NCI-H2081 (cell line): ENCODE results near the gene ACE2.

ENCODE experiments used
- DNase-seq, 2 experiments: peaks; one replicate each; lab custom pipeline; 2025; lab: John Stamatoyannopoulos, UW

ACE2 gene

GRCh38 chrX:15574017-15574416 is 26.7 kb downstream of the ACE2 start:
- no peak for DNase-seq

- DNase-seq = no peak
Observed at GRCh38 chrX:15570145-15570544, 30.6 kb downstream of the ACE2 start.

GRCh38 chrX:15567886-15568616 is 32.7 kb downstream of the ACE2 start:
- DNase-seq = peak; percentile 6 to 30

- DNase-seq = no peak
Observed at GRCh38 chrX:15567267-15567666, 33.5 kb downstream of the ACE2 start.

DNA sequence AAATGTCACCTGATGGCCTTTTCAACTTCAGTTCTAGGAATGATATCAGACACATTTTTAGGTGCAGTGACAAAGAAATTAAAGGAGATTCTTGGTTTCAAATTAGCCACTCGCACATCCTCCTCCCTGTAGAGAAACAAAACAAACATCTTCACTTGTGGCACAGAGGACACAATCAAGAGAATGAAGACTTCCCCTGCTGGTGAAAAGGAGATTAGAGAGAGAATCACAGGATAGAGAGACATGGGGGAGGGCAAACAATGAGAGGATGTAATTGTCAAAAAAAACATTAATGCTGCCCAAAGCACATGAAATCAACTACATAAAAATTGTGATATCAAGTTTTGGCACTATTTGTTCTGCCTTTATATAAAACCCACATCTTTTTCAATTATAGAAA is 34.5 kb downstream of the ACE2 start:
- DNase-seq = no peak

GRCh38 chrX:15564981-15565579 is 35.7 kb downstream of the ACE2 start:
- peak; percentile 48 to 73 for DNase-seq

DNA sequence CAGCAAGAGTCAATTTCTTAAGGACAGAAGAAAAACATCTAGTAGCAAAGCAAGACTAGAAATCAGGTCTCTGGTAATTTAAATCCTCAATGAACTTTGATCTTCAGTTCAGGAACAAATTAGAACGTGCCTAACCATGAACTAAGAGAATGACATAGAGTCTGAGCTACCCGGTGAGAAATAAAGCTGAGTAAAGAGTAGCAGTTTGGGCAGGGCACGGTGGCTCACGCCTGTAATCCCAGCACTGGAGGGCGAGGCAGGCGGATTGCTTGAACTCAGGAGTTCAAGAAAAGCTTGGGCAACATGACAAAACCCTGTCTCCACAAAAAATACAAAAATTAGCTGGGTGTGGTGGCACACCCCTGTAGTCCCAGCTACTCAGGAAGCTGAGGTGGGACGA is 37.7 kb downstream of the ACE2 start:
- DNase-seq = no peak

GRCh38 chrX:15560924-15561323 is 39.8 kb downstream of the ACE2 start:
- DNase-seq = no peak

DNA sequence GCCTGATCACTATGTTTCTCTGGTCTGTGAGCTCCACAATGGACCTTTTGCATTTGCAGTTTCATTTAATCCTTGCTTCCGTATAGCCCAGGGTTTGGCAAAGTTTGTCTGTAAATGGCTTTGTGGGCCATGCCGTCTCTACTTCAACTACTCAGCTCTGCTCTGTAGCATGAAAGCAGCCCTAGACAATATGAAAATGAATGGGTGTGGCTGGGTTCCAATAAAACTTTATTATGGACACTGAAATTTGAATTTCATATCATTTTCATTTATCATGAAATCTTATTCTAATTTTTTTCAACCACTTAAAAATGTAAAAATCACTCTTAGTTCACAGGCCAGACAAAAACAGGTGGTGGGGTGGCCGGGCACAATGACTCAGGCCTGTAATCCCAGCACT is 41.5 kb downstream of the ACE2 start:
- DNase-seq = no peak

- DNase-seq = no peak
Observed at GRCh38 chrX:15549189-15550012, 51.4 kb downstream of the ACE2 start.

GRCh38 chrX:15547356-15547755 is 53.4 kb downstream of the ACE2 start:
- DNase-seq = no peak

DNA sequence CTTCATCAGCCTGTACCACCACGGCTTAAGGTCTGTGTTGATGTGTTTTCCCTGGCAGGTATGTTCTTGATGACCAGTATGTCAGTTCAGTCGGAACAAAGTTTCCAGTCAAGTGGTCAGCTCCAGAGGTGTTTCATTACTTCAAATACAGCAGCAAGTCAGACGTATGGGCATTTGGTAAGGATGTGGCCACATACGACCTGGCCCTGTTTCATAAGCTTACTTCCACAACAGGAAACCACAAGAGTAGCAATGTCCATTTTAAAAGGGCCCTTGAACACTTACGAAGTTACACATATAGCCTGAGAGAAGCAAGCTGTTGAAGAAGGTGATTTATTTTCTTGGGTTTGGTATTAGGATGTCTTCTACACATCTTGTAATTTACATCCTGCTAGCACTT is 54.0 kb downstream of the ACE2 start:
- DNase-seq = no peak

DNA sequence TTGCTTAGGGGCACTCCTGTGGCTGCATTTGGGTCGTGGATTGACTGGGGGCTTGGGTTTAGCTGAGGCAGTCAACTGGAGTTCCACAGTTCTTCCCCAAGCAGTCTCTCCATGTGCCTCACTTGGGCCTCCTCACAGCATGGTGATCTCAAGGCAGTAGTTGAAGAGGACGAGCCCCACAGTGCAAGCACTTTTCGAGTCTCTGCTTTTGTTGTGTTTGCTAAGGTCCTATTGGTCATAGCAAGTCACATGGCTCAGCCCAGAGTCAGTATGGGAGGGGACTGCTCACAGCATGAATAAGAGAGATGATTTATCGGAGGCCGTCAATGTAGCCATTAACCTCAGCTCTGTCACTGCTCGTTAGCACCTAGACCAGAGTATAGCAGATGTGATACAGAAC is 70.4 kb downstream of the ACE2 start:
- DNase-seq = no peak

- no peak for DNase-seq
Observed at GRCh38 chrX:15529165-15529564, 71.6 kb downstream of the ACE2 start.

DNA sequence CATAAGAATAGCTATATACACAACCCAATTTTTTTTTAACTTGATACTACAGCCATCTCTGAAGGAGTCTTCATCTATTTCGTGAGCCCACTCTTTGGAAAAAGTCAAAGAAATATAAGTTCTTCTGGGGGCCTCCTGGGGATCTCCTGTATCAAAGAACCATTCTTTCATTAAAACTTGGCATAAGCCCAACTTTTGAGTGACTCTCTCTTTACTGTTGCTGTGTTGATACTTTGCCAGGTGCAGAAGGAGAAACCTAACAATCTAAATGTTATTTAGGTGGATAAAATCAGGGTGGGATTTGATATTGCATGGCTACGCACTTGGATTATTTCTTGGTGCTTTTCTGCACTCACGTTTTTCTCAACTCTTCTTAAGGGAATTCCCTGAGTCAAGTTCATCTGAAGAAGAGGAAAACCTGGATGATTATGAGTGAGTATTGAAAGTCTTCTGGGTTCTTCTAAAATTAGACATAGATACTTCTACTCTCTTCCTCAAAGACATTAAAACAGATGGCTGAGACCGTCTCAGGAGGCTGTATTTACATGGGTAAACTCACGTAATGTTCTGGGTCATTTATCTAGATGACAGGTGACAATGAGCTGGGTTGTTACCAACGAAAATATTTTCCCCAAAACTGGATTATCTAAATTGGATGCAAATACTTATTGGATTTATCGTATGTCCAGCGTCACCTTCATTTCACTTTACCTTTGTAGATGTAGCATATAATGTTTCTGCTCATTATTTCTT is 74.9 kb downstream of the ACE2 start:
- peak in 1 of 2 experiments; percentile 52 for DNase-seq

- DNase-seq = no peak
Observed at GRCh38 chrX:15524417-15524816, 76.3 kb downstream of the ACE2 start.

DNA sequence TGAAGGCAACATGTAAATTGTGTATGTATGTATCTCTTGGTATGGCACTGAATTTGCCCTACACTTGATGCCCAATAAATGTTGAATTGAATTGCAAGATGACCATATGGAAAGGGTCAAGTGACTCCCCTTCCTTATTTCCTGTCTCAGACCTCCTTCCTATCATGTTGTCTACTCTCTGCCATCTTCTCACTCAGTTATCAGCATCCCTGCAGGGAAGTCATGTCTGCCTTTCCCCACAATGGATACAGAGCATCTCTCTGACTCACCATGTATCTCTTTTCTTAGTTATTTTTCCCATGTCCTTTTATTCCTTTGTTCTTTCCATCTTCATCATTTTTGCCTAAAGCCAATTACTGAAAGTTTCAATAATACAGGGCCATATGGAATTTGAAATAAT is 77.7 kb downstream of the ACE2 start:
- no peak for DNase-seq

DNA sequence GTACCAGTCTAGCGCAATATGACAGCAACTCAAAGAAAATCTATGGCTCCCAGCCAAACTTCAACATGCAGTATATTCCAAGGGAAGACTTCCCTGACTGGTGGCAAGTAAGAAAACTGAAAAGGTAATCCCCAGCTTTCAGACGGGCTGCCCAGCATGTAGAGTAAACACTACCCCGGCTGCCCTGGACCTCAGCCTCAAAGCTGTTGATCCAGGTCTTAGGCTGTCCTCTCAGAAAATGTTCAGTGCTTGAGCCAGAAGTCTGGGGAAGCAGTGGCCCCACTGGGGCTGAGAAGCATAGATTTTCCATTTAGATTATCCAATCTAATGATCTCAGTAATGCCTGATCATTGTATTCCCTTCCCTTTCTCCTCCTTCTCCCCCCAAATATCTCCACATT is 78.3 kb downstream of the ACE2 start:
- no peak for DNase-seq

DNA sequence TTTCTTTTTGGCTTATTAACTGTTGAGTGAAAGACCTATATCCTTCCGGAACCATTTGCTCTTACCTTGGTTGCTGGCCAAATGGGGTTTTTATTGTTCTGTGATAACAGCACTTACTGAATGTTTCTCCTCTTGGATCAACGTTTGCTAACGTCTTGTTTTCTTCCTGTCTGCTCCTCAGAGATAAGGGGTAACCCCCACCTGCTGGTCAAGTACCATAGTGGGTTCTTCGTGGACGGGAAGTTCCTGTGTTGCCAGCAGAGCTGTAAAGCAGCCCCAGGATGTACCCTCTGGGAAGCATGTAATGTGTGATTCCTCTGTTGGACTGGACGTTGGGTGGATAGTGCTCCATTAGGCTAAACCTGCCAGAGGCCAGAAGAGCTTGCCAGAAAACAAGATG is 84.8 kb downstream of the ACE2 start:
- no peak for DNase-seq

DNA sequence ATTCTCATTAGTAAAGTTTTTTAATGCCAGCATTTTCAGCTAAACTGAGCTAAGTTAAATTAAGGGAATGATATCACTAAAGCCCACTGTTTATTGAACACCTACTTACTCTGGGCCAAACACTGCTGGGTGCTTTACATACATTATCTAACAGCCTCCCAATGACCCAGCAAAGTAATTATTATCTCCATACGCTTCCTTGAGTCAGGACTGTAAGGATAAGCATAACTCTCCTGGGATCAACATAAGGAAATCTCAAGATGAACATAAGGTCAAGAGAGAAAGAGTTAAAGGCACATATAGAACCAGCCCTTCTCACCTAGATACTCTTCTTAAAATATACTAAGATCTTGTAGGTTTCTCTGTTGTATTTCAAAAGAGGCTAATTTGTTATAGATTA is 86.5 kb downstream of the ACE2 start:
- DNase-seq = no peak

DNA sequence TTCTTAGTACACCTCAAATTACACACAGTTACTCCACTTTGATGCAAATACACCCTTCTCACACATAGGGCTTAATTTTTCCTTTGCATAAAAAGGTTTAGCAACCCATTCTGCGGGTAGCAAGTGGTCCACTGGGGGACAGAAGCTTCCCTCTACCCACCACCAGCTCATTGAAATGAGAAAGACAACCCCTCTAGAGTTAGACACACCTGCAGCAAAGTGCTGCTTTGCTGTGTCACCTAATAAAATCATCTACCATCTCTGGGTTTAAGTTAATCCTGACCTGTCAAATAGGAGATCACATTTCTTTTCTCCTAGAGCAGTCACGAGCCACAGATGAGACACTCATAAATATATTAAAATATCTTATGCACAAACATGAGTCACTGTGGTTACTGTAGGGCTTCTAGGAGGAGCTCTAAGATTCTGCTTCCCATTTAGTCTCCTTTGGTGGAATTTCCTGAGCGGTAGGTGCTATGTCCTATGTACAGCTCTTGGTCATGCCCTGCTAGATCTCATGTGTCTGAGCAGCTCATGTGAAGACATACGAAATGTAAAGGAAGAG is 88.3 kb downstream of the ACE2 start:
- no peak for DNase-seq

DNA sequence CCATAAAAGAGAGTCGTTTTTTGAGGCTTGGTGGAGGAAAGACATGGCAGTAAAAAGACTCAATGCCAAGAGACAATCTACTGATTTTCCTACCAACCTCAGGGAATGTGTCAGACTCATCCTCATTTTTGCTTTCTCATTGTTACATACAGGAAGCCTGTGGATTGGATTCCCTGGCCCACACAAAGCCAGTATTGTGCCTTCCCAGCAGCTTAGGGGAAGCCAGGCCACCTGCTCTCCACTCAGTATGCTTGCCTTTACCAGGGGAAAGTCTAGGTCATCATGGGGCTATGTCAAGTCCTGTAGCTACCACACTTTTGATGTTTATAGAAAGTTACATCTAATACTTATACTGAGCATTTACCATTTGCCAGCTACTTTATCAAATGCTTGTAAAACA is 89.2 kb downstream of the ACE2 start:
- DNase-seq = no peak
